Measurements from ENCODE around the gene KBTBD8. TPM values are rescaled to one million over a fixed set of nuclear protein-coding genes. Genes with fewer than 3 reads are reported as not detected.

Gene KBTBD8
- total and polyA plus RNA-seq, 9 of the 15 experiments (the other 6 are each of a cell fraction or from before 2014, with no cell fraction given), result 2.7 to 9.1 (median 5.6) TPM

GRCh38 chr3:66971891-66972551, 26.1 kb upstream of the KBTBD8 start:
- whole genome bisulfite sequencing (ENCODE audit: insufficient coverage, low coverage, missing lambda C conversion rate), result under 1% methylated on average over 22 of the region's 22 CpGs
- Histone ChIP-seq H3K36me3 (ENCODE audit: control insufficient read depth, insufficient read depth, low read length) (no peaks in the 10 kb centered on the region), H3K4me3 (peak overlapping the region; percentile 17; the same call in 1 of the 2 replicates), H3K9me3 (replicated peaks; ENCODE audit: control insufficient read depth, insufficient read depth, low read depth, low read length) (no peaks in the 10 kb centered on the region), H3K79me2 (ENCODE audit: control insufficient read depth, insufficient read depth, low read length) (no peaks in the 10 kb centered on the region), H3K27ac (ENCODE audit: extremely low read depth, low read depth, low read length) (no peak overlapping the region), H3K9me1 (ENCODE audit: control insufficient read depth, insufficient read depth, low read length) (no peaks in the 10 kb centered on the region), H3K9ac (ENCODE audit: insufficient read depth in 1 of 2, low read depth in 2 of 2, low read length in 2 of 2) (peak overlapping the region in 1 of 2 experiments; percentile 39; a peak in 2 of 4 replicates), H2AFZ (ENCODE audit: low read depth, low read length) (peak overlapping the region; percentile 96), H3K4me2 (ENCODE audit: insufficient read depth, low read length) (peak overlapping the region; percentile 74), H3K4me1 (replicated peaks in 1 of 2; ENCODE audit: control insufficient read depth in 2 of 2, insufficient read depth in 2 of 2, low read length in 2 of 2) (peaks cover 0 to 3% of the 10 kb centered on the region in 2 experiments; a peak in 1 of 5 replicates), H3K27me3 (ENCODE audit: control insufficient read depth in 2 of 2, insufficient read depth in 2 of 2, low read length in 2 of 2) (no peaks in the 10 kb centered on the region; a peak in 1 of 5 replicates), H4K20me1 (replicated peaks; ENCODE audit: control insufficient read depth, insufficient read depth, low read length) (no peaks in the 10 kb centered on the region)
- peak; percentile 99 for ATAC-seq
- intact Hi-C loops (cut with micrococcal nuclease) (loop anchor here (1.0 to 10.0 kb wide), 6 partner anchors 17 to 1903 kb away; no protein-coding TSS in a partner anchor), in situ Hi-C loops (cut with MboI) (loop anchor here (10.0 kb wide), 1 partner anchor 63 kb away; no protein-coding TSS in a partner anchor)
- peak; percentile 94 for FAIRE-seq
- CTCF ChIA-PET (ENCODE audit: low intra/inter-chr PET ratio), result interaction anchor here (0.7 to 2.7 kb wide), 3 partner anchors 63 to 1904 kb away, joined by 3 to 22 read pairs (median 3); no protein-coding TSS in a partner anchor
- peak; percentile 60 to 85 (median 65) for DNase-seq (ENCODE audit: extremely low read depth in 1 of 4, low spot score in 3 of 4)
- POLR2A ChIA-PET, result interaction anchor here (0.8 to 1.3 kb wide), 2 partner anchors 13 to 266 kb away, joined by 4 to 5 read pairs; no protein-coding TSS in a partner anchor
- BruUV-seq (replicated peaks), result no TSS peak
- TF ChIP-seq RAD21 (CRISPR knock-in tag; conservative IDR thresholded peaks at IDR 0.05 in 1 of 2, IDR thresholded peaks at IDR 0.05 in 1 of 2) (peak; percentile 85 to 91), NFRKB (IDR thresholded peaks at IDR 0.05; ENCODE audit: low read depth) (no peak), E2F6 (IDR thresholded peaks at IDR 0.05; ENCODE audit: borderline replicate concordance in 1 of 2, extremely low read depth in 1 of 2, insufficient read depth in 1 of 2, insufficient read length in 1 of 2, low read depth in 1 of 2, low read length in 1 of 2, poor library complexity in 1 of 2, severe bottlenecking in 1 of 2) (peak in 1 of 2 experiments; percentile 77), HLTF (IDR thresholded peaks at IDR 0.05) (no peak), CHD7 (IDR thresholded peaks at IDR 0.05; ENCODE audit: low read depth, low read length) (no peak), SIN3A (IDR thresholded peaks at IDR 0.05; ENCODE audit: borderline replicate concordance in 2 of 2, control insufficient read depth in 1 of 2, low read depth in 2 of 2, low read length in 2 of 2) (peak in 1 of 2 experiments; percentile 18; a peak in 1 of 4 replicates), MTF1 (CRISPR knock-in tag; IDR thresholded peaks at IDR 0.05; ENCODE audit: borderline replicate concordance) (no peak)
